ENCODE results near the gene FSTL4. TPM values are rescaled to one million over a fixed set of nuclear protein-coding genes. Genes with fewer than 3 reads are reported as not detected.

The FSTL4 gene
- total and polyA plus RNA-seq, 12 donors, result 0.48 to 5.2 (median 2.3) TPM

- peak in 1 of 7 donors; percentile 40 for DNase-seq
- Histone ChIP-seq H3K4me1 (replicated peaks in 1 of 2) (no peaks in the 10 kb centered on the region), H3K27me3 (no peaks in the 10 kb centered on the region), H3K9me3 (replicated peaks in 1 of 3) (no peaks in the 10 kb centered on the region), H3K36me3 (replicated peaks in 1 of 2) (no peaks in the 10 kb centered on the region), H3K4me3 (no peak overlapping the region), H3K27ac (no peak overlapping the region)
- TF ChIP-seq POLR2A (IDR thresholded peaks at IDR 0.05), result no peak
- TF ChIP-seq, protein P1, sequence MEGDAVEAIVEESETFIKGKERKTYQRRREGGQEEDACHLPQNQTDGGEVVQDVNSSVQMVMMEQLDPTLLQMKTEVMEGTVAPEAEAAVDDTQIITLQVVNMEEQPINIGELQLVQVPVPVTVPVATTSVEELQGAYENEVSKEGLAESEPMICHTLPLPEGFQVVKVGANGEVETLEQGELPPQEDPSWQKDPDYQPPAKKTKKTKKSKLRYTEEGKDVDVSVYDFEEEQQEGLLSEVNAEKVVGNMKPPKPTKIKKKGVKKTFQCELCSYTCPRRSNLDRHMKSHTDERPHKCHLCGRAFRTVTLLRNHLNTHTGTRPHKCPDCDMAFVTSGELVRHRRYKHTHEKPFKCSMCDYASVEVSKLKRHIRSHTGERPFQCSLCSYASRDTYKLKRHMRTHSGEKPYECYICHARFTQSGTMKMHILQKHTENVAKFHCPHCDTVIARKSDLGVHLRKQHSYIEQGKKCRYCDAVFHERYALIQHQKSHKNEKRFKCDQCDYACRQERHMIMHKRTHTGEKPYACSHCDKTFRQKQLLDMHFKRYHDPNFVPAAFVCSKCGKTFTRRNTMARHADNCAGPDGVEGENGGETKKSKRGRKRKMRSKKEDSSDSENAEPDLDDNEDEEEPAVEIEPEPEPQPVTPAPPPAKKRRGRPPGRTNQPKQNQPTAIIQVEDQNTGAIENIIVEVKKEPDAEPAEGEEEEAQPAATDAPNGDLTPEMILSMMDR (IDR thresholded peaks at IDR 0.05), result no peak
- 82 to 90% (median 87%) methylated on average over 14 of the region's 14 CpGs for WGBS, 4 donors
- intact Hi-C loops (cut with DNase I), result loop anchor here (5.0 to 10.0 kb wide), 4 partner anchors 189 to 519 kb away; partner anchors contain the start of gene FSTL4 (in 1 of the 2)
These were observed 189.2 kb downstream of the FSTL4 start for GRCh38 chr5:133423011-133423617.

GRCh38 chr5:133421806-133422205 is 190.5 kb downstream of the FSTL4 start:
- Histone ChIP-seq H3K4me3 (no peak overlapping the region), H3K9me3 (replicated peaks in 1 of 3) (no peaks in the 10 kb centered on the region), H3K27me3 (no peaks in the 10 kb centered on the region), H3K27ac (no peak overlapping the region), H3K36me3 (replicated peaks in 1 of 2) (no peaks in the 10 kb centered on the region), H3K4me1 (replicated peaks in 1 of 2) (no peaks in the 10 kb centered on the region)
- intact Hi-C loops (cut with DNase I), result loop anchor here (5.0 to 10.0 kb wide), 4 partner anchors 190 to 520 kb away; partner anchors contain the start of gene FSTL4 (in 1 of the 2)
- DNase-seq, result peak in 1 of 7 donors; percentile 15
- WGBS, 4 donors, result 57 to 73% (median 70%) methylated on average over 5 of the region's 5 CpGs
- no peak for TF ChIP-seq POLR2A (IDR thresholded peaks at IDR 0.05)
- TF ChIP-seq, protein P1 (IDR thresholded peaks at IDR 0.05), result no peak

GRCh38 chr5:133421394-133421793 is 190.9 kb downstream of the FSTL4 start:
- peak in 4 of 7 donors; percentile 29 to 63 (median 36) for DNase-seq
- intact Hi-C loops (cut with DNase I), result loop anchor here (5.0 to 10.0 kb wide), 4 partner anchors 191 to 521 kb away; partner anchors contain the start of gene FSTL4 (in 1 of the 2)
- Histone ChIP-seq H3K4me1 (replicated peaks in 1 of 2) (no peaks in the 10 kb centered on the region), H3K9me3 (replicated peaks in 1 of 3) (no peaks in the 10 kb centered on the region), H3K27ac (no peak overlapping the region), H3K27me3 (no peaks in the 10 kb centered on the region), H3K4me3 (no peak overlapping the region), H3K36me3 (replicated peaks in 1 of 2) (no peaks in the 10 kb centered on the region)
- no peak for TF ChIP-seq POLR2A (IDR thresholded peaks at IDR 0.05)
- TF ChIP-seq, protein P1 (IDR thresholded peaks at IDR 0.05), result peak in 3 of 6 experiments; percentile 29 to 39 (median 38)
- 28 to 77% (median 65%) methylated on average over 4 to 8 of the region's 8 CpGs for WGBS, 4 donors

DNA sequence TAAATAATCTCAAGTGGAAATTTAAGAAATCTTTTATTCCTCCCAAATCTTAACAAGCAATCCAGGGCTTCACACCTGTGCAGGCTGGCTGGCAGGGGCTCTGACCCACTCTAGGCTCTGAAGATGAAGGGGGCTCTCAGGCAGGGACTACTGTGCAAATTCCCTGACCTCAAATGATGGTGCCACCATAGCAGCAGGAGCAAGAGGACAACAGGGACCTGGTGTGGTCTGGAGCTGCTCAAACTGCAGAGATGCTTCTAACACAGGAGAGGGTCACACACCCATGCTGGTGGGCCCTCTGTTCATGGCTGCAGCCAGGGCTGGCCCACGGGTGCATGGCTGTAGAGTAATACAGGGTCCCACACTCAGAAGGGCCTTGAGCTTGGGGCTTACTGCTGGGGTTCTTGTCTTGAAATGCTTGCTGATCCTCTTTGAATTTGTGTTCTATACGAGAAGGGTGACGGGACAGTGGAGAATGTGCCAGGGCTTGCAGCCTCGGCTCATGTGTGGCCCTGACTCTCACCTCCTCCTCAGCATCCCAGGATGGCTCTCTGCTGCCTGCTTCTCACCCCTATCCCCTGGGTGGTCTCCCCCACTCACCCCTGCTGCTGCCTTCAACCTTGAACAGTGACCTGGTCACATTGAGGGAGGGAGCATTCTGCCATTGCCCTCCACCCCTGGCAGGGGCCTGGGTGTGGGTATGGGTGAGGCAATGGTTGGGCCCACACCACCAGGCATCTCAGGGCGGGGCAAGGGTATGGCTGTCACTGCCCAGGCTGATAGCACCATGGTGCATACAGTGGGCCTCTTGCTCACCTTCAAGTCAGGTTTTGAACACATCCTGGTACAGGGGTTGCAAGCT is 191.7 kb downstream of the FSTL4 start:
- Histone ChIP-seq H3K9me3 (replicated peaks in 1 of 3) (no peaks in the 10 kb centered on the region), H3K4me1 (replicated peaks in 1 of 2) (no peaks in the 10 kb centered on the region), H3K36me3 (replicated peaks in 1 of 2) (no peaks in the 10 kb centered on the region), H3K27ac (no peak overlapping the region), H3K4me3 (no peak overlapping the region), H3K27me3 (no peaks in the 10 kb centered on the region)
- 56 to 94% (median 82%) methylated on average over 3 to 5 of the region's 5 CpGs for WGBS, 4 donors
- intact Hi-C loops (cut with DNase I), result loop anchor here (5.0 to 10.0 kb wide), 4 partner anchors 192 to 522 kb away; partner anchors contain the start of gene FSTL4 (in 1 of the 2)
- peak in 1 of 7 donors; percentile 34 for DNase-seq
- no peak for TF ChIP-seq POLR2A (IDR thresholded peaks at IDR 0.05)
- TF ChIP-seq, protein P1 (IDR thresholded peaks at IDR 0.05), result no peak
